Endothelial cell of umbilical vein (primary cell): Measurements from ENCODE around the gene LRP1B. TPM values are rescaled to one million over a fixed set of nuclear protein-coding genes. Genes with fewer than 3 reads are reported as not detected.

ENCODE experiments used
- BruUV-seq: library from RNA; stranded (reverse); fragments of 400-500 nt; replicated peaks from 2 replicates; lab custom pipeline; 2021; lab: Mats Ljungman, UMichigan
- CTCF ChIA-PET: fragments of 300-600, 350-600 bp; sonication (Branson Sonifier 250); formaldehyde crosslinking; loops from one replicate; lab custom pipeline; 2021; ENCODE audit warnings: antibody characterized with exemption, inconsistent platforms; lab: Charles Lee
- POLR2A ChIA-PET: fragments of 300-600, 350-600 bp; sonication (Branson Sonifier 250); formaldehyde crosslinking; loops from one replicate; lab custom pipeline; 2021; ENCODE audit warnings: antibody characterized with exemption, inconsistent platforms; lab: Charles Lee
- DNase-seq: peaks from one replicate; pipeline ENCODE4 v3.0.0-alpha.2; 2011; ENCODE audit warnings: low read depth, low spot score
- FAIRE-seq: peaks from 2 replicates; lab custom pipeline; 2011; peaks lifted over from hg19 to GRCh38; lab: Jason Lieb, UNC
- H2AFZ ChIP-seq: 2 replicates; pipeline ENCODE4 v1.6.0; 2012; ENCODE audit warnings: low read depth, low read length, control low read depth, inconsistent platforms
- H3K27ac ChIP-seq: 2 replicates; pipeline ENCODE4 v1.5.1; 2011; ENCODE audit warnings: low read depth, mild to moderate bottlenecking, control low read depth, low read length, moderate library complexity; ENCODE audit not compliant: insufficient read depth
- H3K27me3 ChIP-seq, 2 experiments: 2 replicates each; pipeline versions ENCODE4 v1.6.0 to v1.6.1; 2011; ENCODE audit warnings: low read length in 2 of 2, mixed read lengths in 1 of 2; ENCODE audit not compliant: control insufficient read depth in 2 of 2, insufficient read depth in 2 of 2
- H3K36me3 ChIP-seq, 2 experiments: 2 replicates in 1 of 2; 3 replicates in 1 of 2; pipeline ENCODE4 v1.5.1; 2011; ENCODE audit warnings: low read length in 2 of 2, mild to moderate bottlenecking in 1 of 2, moderate library complexity in 1 of 2; ENCODE audit not compliant: control insufficient read depth in 2 of 2, insufficient read depth in 2 of 2; ENCODE audit errors: extremely low read depth in 1 of 2
- H3K4me1 ChIP-seq: 3 replicates; pipeline ENCODE4 v1.5.1; 2011; ENCODE audit warnings: mild to moderate bottlenecking, low read length; ENCODE audit not compliant: control insufficient read depth, insufficient read depth; ENCODE audit errors: extremely low read depth
- H3K4me2 ChIP-seq: 2 replicates; pipeline ENCODE4 v1.6.1; 2011; ENCODE audit warnings: low read length, control low read depth, mixed read lengths; ENCODE audit not compliant: insufficient read depth
- H3K4me3 ChIP-seq, 3 experiments: fragments of 200-600 bp in 1 of 3; sonication (generic), shearing (Covaris generic) in 1 of 3; replicated peaks in 1 of 3; 2 replicates each; pipeline ENCODE4 v1.5.1; 2011 to 2016; ENCODE audit warnings: control low read depth in 3 of 3, low read length in 3 of 3, mild to moderate bottlenecking in 2 of 3, inconsistent platforms in 1 of 3, low read depth in 1 of 3, moderate library complexity in 1 of 3; ENCODE audit not compliant: insufficient read depth in 1 of 3
- H3K79me2 ChIP-seq: 2 replicates; pipeline ENCODE4 v1.6.0; 2012; ENCODE audit warnings: low read length, inconsistent platforms; ENCODE audit not compliant: control insufficient read depth, insufficient read depth
- H3K9ac ChIP-seq: replicated peaks from 2 replicates; pipeline ENCODE3; 2011; ENCODE audit warnings: low read length, control low read depth; ENCODE audit not compliant: insufficient read depth; ENCODE audit errors: extremely low read depth
- H3K9me1 ChIP-seq: replicated peaks from 3 replicates; pipeline ENCODE4 v1.6.0; 2011; ENCODE audit warnings: mild to moderate bottlenecking, low read length; ENCODE audit not compliant: control insufficient read depth, insufficient read depth; ENCODE audit errors: extremely low read depth
- H3K9me3 ChIP-seq: replicated peaks from 2 replicates; pipeline ENCODE4 v1.5.1; 2012; ENCODE audit warnings: low read length, inconsistent platforms; ENCODE audit not compliant: control insufficient read depth, insufficient read depth
- H4K20me1 ChIP-seq: replicated peaks from 2 replicates; pipeline ENCODE3; 2011; ENCODE audit warnings: mild to moderate bottlenecking, low read length; ENCODE audit not compliant: control insufficient read depth, insufficient read depth; ENCODE audit errors: extremely low read depth
- CTCF ChIP-seq, 2 donors: IDR thresholded peaks; 1 replicate in 1 of 2; 2 replicates in 1 of 2; pipeline ENCODE4 v1.5.1; 2011; ENCODE audit warnings: low read length in 2 of 2, mild to moderate bottlenecking in 2 of 2, moderate library complexity in 2 of 2, control low read depth in 1 of 2, inconsistent platforms in 1 of 2, low read depth in 1 of 2; ENCODE audit not compliant: insufficient read depth in 1 of 2; ENCODE audit errors: extremely low read depth in 1 of 2
- EZH2 ChIP-seq: IDR thresholded peaks from 2 replicates; pipeline ENCODE4 v1.6.1; 2012; ENCODE audit warnings: borderline replicate concordance, low read depth, mild to moderate bottlenecking, moderate library complexity, low read length, inconsistent platforms; ENCODE audit not compliant: severe bottlenecking
- FOS ChIP-seq: IDR thresholded peaks from 2 replicates; pipeline ENCODE4 v1.6.1; 2011; ENCODE audit warnings: mild to moderate bottlenecking, low read length, moderate library complexity, borderline replicate concordance; ENCODE audit not compliant: insufficient read depth
- GATA2 ChIP-seq: IDR thresholded peaks from 2 replicates; pipeline ENCODE4 v1.7.0; 2011; ENCODE audit warnings: low read depth, mild to moderate bottlenecking, moderate library complexity, mixed read lengths, low read length; ENCODE audit not compliant: insufficient read length, insufficient read depth
- JUN ChIP-seq: IDR thresholded peaks from 2 replicates; pipeline ENCODE4 v1.6.1; 2011; ENCODE audit warnings: borderline replicate concordance, low read depth; ENCODE audit not compliant: insufficient read length, insufficient read depth
- MAX ChIP-seq: IDR thresholded peaks from 2 replicates; pipeline ENCODE4 v1.6.1; 2011; ENCODE audit not compliant: insufficient read depth, insufficient read length
- MYC ChIP-seq: IDR thresholded peaks from one replicate; pipeline ENCODE4 v1.6.1; 2011; ENCODE audit warnings: mild to moderate bottlenecking, low read depth, low read length
- POLR2A ChIP-seq: IDR thresholded peaks from 2 replicates; pipeline ENCODE4 v1.6.1; 2012; ENCODE audit warnings: low read depth, mild to moderate bottlenecking, control low read depth, low read length
- POLR2AphosphoS5 ChIP-seq: IDR thresholded peaks from 2 replicates; pipeline ENCODE4 v1.6.1; 2012; ENCODE audit warnings: low read depth, mild to moderate bottlenecking, control low read depth, low read length, moderate library complexity; ENCODE audit not compliant: insufficient read depth
- dilution Hi-C: fragments of 300-500 bp; cut with MboI; formaldehyde crosslinking; loops from one replicate; pipeline ENCODE4 v1.15.0; 2019; ENCODE audit warnings: low sequenced_read_pairs; ENCODE audit not compliant: extremely low pct_ligation_motif_present
- intact Hi-C: fragments of 100-400 bp; cut with micrococcal nuclease; formaldehyde crosslinking; loops from one replicate; pipeline ENCODE4 v1.10.0; 2022
- polyA plus RNA-seq, 4 experiments: library from polyadenylated mRNA; depleted of rRNA in 3 of 4; stranded (reverse) in 3 of 4; unstranded in 1 of 4; fragments of >200 nt; gene quantifications; 2 replicates each; pipeline versions ENCODE4 v1.2.1 to v1.2.3, GENCODE V29; 2011 to 2012; ENCODE audit warnings: missing spikeins in 1 of 4
- total RNA-seq: library from RNA; stranded (reverse); gene quantifications from 2 replicates; pipeline ENCODE4 v1.2.3, GENCODE V29; 2021

The LRP1B gene
- total and polyA plus RNA-seq, 2 donors (not counting 3 experiments of a cell fraction or from before 2014, with no cell fraction given): 0.03 to 0.07 TPM

- H3K9ac ChIP-seq: no peak overlapping the region
- no peaks in the 10 kb centered on the region for H3K36me3 ChIP-seq
- no peaks in the 10 kb centered on the region for H4K20me1 ChIP-seq
- ChIA-PET POLR2A (no interaction called here), CTCF (no interaction called here)
- BruUV-seq: no TSS peak
- no peak overlapping the region for H3K4me2 ChIP-seq
- H3K9me1 ChIP-seq: no peaks in the 10 kb centered on the region
- FAIRE-seq: no peak
- H3K4me3 ChIP-seq: no peak overlapping the region
- no peak overlapping the region for H3K27ac ChIP-seq
- dilution Hi-C loops: no loop called here
- no peak for DNase-seq
- H3K79me2 ChIP-seq: no peaks in the 10 kb centered on the region
- intact Hi-C loops: no loop called here
- H3K9me3 ChIP-seq: no peaks in the 10 kb centered on the region
- no peaks in the 10 kb centered on the region for H3K4me1 ChIP-seq
- no peaks in the 10 kb centered on the region for H3K27me3 ChIP-seq
- TF ChIP-seq FOS (no peak), JUN (no peak), MAX (no peak), GATA2 (no peak), EZH2 (no peak), CTCF (IDR thresholded peaks at IDR 0.05; ENCODE audit: extremely low read depth in 1 of 2, insufficient read depth in 1 of 2, low read depth in 1 of 2, low read length in 2 of 2) (no peak), POLR2AphosphoS5 (no peak), MYC (no peak), POLR2A (no peak)
- no peak overlapping the region for H2AFZ ChIP-seq
These were observed 1776.3 kb downstream of the LRP1B start for GRCh38 chr2:140354544-140354943.
